Gastroesophageal sphincter (tissue), 4 donors: Measurements from ENCODE around the gene IRAK2. TPM values are rescaled to one million over a fixed set of nuclear protein-coding genes. Genes with fewer than 3 reads are reported as not detected.

Source experiments
- ATAC-seq: fragments of 150-250 bp; one replicate; pipeline ENCODE4 v1.9.1; 2016; ENCODE audit warnings: mild to moderate bottlenecking, moderate library complexity
- H3K27ac ChIP-seq, 4 donors: fragments of 200-600 bp; sonication (generic) in 3 of 4; 1 replicate in 3 of 4; 2 replicates in 1 of 4; pipeline ENCODE4 v1.5.1; 2016 to 2019
- H3K27me3 ChIP-seq: fragments of 200-600 bp; sonication (generic); one replicate; pipeline ENCODE4 v1.5.1; 2019
- H3K36me3 ChIP-seq, 2 donors: fragments of 200-600 bp; sonication (generic); one replicate each; pipeline ENCODE4 v1.5.1; 2019; ENCODE audit warnings: control low read depth in 1 of 2
- H3K4me1 ChIP-seq, 3 donors: fragments of 200-600 bp; sonication (generic); 1 replicate in 2 of 3; 2 replicates in 1 of 3; pipeline ENCODE4 v1.5.1; 2016 to 2019; ENCODE audit warnings: control low read depth in 2 of 3
- H3K4me3 ChIP-seq, 2 donors: fragments of 200-600 bp; sonication (generic); one replicate each; pipeline ENCODE4 v1.5.1; 2019; ENCODE audit warnings: mild to moderate bottlenecking in 1 of 2, moderate library complexity in 1 of 2
- H3K9me3 ChIP-seq, 3 donors: fragments of 200-600 bp; sonication (generic); one replicate each; pipeline ENCODE4 v1.5.1; 2017 to 2019; ENCODE audit warnings: control low read depth in 2 of 3
- CTCF ChIP-seq, 4 experiments: fragments of 200-600 bp in 2 of 4; fragments of 450-650 bp in 2 of 4; sonication (generic) in 1 of 4; IDR thresholded peaks; one replicate each; pipeline ENCODE4 v1.5.1; 2017 to 2019; ENCODE audit warnings: antibody characterized with exemption in 4 of 4, mild to moderate bottlenecking in 2 of 4, moderate library complexity in 2 of 4
- EP300 ChIP-seq: sonication (generic); formaldehyde crosslinking; IDR thresholded peaks from one replicate; pipeline ENCODE4 v1.6.1; 2017; ENCODE audit warnings: antibody characterized with exemption, mild to moderate bottlenecking
- POLR2A ChIP-seq, 2 donors: fragments of 450-650 bp; IDR thresholded peaks; one replicate each; pipeline ENCODE4 v1.6.1; 2017; ENCODE audit warnings: antibody characterized with exemption in 2 of 2, mild to moderate bottlenecking in 2 of 2, moderate library complexity in 1 of 2
- POLR2AphosphoS5 ChIP-seq: sonication (generic); formaldehyde crosslinking; IDR thresholded peaks from one replicate; pipeline ENCODE4 v1.6.1; 2017; ENCODE audit warnings: antibody characterized with exemption
- WGBS, 2 donors: methylation state at CpG; one replicate each; pipeline ENCODE4 v1.1.5; 2018; ENCODE audit warnings: low coverage in 1 of 2; 5-methylcytosine and 5-hydroxymethylcytosine counted together
- total RNA-seq, 4 donors: library from RNA; depleted of rRNA; stranded (reverse); fragments of >200 nt; gene quantifications; one replicate each; pipeline ENCODE4 v1.1.0, GENCODE V29; 2016

IRAK2 gene
- total RNA-seq, 4 donors from 2014 or later: 2.2 to 4.4 (median 3.3) TPM

GRCh38 chr3:10188804-10189556, 24.3 kb downstream of the IRAK2 start:
- peaks cover 23 to 77% (median 51%) of the 10 kb centered on the region in 3 donors for H3K4me1 ChIP-seq

GRCh38 chr3:10189557-10190354, 25.0 kb downstream of the IRAK2 start:
- Histone ChIP-seq H3K27me3 (no peaks in the 10 kb centered on the region), H3K4me3 (no peak overlapping the region), H3K36me3 (no peaks in the 10 kb centered on the region), H3K4me1 (peaks cover 23 to 85% (median 58%) of the 10 kb centered on the region in 3 donors), H3K9me3 (no peaks in the 10 kb centered on the region), H3K27ac (peak overlapping the region in 3 of 4 donors; percentile 74 to 86 (median 86))
- peak; percentile 77 for ATAC-seq
- 43 to 49% methylated on average over 6 to 7 of the region's 7 CpGs for WGBS, 2 donors
- peak; percentile 69 for TF ChIP-seq POLR2AphosphoS5
- no peak for TF ChIP-seq EP300
- TF ChIP-seq POLR2A (IDR thresholded peaks at IDR 0.05): no peak
- TF ChIP-seq CTCF (IDR thresholded peaks at IDR 0.05): no peak

More at GRCh38 chr3:10188804-10189556, 24.3 kb downstream of the IRAK2 start:
- no peaks in the 10 kb centered on the region for H3K9me3 ChIP-seq
- H3K4me3 ChIP-seq: no peak overlapping the region
- ATAC-seq: no peak
- 51 to 59% methylated on average over 3 to 7 of the region's 11 CpGs for WGBS, 2 donors
- no peak for TF ChIP-seq POLR2AphosphoS5
- no peak for TF ChIP-seq POLR2A (IDR thresholded peaks at IDR 0.05)
- TF ChIP-seq CTCF (IDR thresholded peaks at IDR 0.05): no peak
- no peak for TF ChIP-seq EP300
- peak overlapping the region; percentile 21 to 86 (median 80) for H3K27ac ChIP-seq
- H3K36me3 ChIP-seq: peaks cover 0 to 4% of the 10 kb centered on the region in 2 donors
- H3K27me3 ChIP-seq: no peaks in the 10 kb centered on the region

- TF ChIP-seq POLR2A (IDR thresholded peaks at IDR 0.05) (no peak), CTCF (IDR thresholded peaks at IDR 0.05) (peak in 3 of 4 experiments; percentile 19 to 34 (median 25))
- no peak for ATAC-seq
- H3K9me3 ChIP-seq: no peaks in the 10 kb centered on the region
- peak overlapping the region; percentile 86 to 93 (median 86) for H3K27ac ChIP-seq
- H3K27me3 ChIP-seq: no peaks in the 10 kb centered on the region
- WGBS, 2 donors: 68 to 77% methylated on average over 6 to 7 of the region's 12 CpGs
- H3K4me1 ChIP-seq: peaks cover 23 to 84% (median 70%) of the 10 kb centered on the region in 3 donors
- H3K36me3 ChIP-seq: no peaks in the 10 kb centered on the region
- no peak overlapping the region for H3K4me3 ChIP-seq
These were observed 28.4 kb downstream of the IRAK2 start for GRCh38 chr3:10192953-10193691.

GRCh38 chr3:10193692-10194327, 29.1 kb downstream of the IRAK2 start:
- H3K27ac ChIP-seq: peak overlapping the region; percentile 86 to 93 (median 86)
- ATAC-seq: no peak
- TF ChIP-seq POLR2AphosphoS5: no peak
- no peak for TF ChIP-seq POLR2A (IDR thresholded peaks at IDR 0.05)
- TF ChIP-seq CTCF (IDR thresholded peaks at IDR 0.05): no peak
- no peak for TF ChIP-seq EP300
- H3K4me1 ChIP-seq: peaks cover 23 to 79% (median 67%) of the 10 kb centered on the region in 3 donors
- no peak overlapping the region for H3K4me3 ChIP-seq
- H3K36me3 ChIP-seq: no peaks in the 10 kb centered on the region
- WGBS, 2 donors: 69% methylated on average over 8 of the region's 14 CpGs; no CpG with 5 or more reads in 1 of the 2 donors
- H3K9me3 ChIP-seq: no peaks in the 10 kb centered on the region
- no peaks in the 10 kb centered on the region for H3K27me3 ChIP-seq
